GM18907 (cell line): ENCODE data around the gene KIAA1191.

Experiments used
- ATAC-seq: cut with Tn5 transposase; IDR thresholded peaks from one replicate; pipeline ENCODE4 v1.9.1; 2021; ENCODE audit warnings: mild to moderate bottlenecking, moderate library complexity; ENCODE audit not compliant: unreplicated experiment

The KIAA1191 gene

GRCh38 chr5:176389135-176390123 lies 27.9 kb upstream of the KIAA1191 start:
- ATAC-seq = peak; percentile 33

GRCh38 chr5:176388444-176389134 lies 27.0 kb upstream of the KIAA1191 start, which contains the start of the genes HIGD2A and NOP16:
TSS of gene HIGD2A (plus strand) at chr5:176388751. CDS start at chr5:176388820, 69 bp downstream.
TSS of gene NOP16 (minus strand) at chr5:176388598. CDS start at chr5:176388539, 59 bp downstream.
- ATAC-seq = peak; percentile 92

- no peak for ATAC-seq
These were observed 26.5 kb upstream of the KIAA1191 start for GRCh38 chr5:176388003-176388443.

- no peak for ATAC-seq
These were observed 25.9 kb upstream of the KIAA1191 start for GRCh38 chr5:176387384-176387925.

GRCh38 chr5:176386491-176386890 lies 24.9 kb upstream of the KIAA1191 start:
- ATAC-seq = no peak

- ATAC-seq = no peak
These were observed 23.4 kb upstream of the KIAA1191 start for GRCh38 chr5:176384991-176385390.

GRCh38 chr5:176384366-176384930 lies 22.9 kb upstream of the KIAA1191 start:
- no peak for ATAC-seq

- ATAC-seq = no peak
These were observed 22.4 kb upstream of the KIAA1191 start for GRCh38 chr5:176383961-176384360.

- no peak for ATAC-seq
These were observed 21.8 kb upstream of the KIAA1191 start for GRCh38 chr5:176383248-176383905.

- ATAC-seq = no peak
These were observed 21.2 kb upstream of the KIAA1191 start for GRCh38 chr5:176382721-176383120.

GRCh38 chr5:176381979-176382378 lies 20.4 kb upstream of the KIAA1191 start:
- no peak for ATAC-seq

GRCh38 chr5:176381423-176381822 lies 19.9 kb upstream of the KIAA1191 start:
- no peak for ATAC-seq

- no peak for ATAC-seq
These were observed 18.3 kb upstream of the KIAA1191 start for GRCh38 chr5:176379881-176380280.

GRCh38 chr5:176373100-176373818 lies 11.7 kb upstream of the KIAA1191 start:
- ATAC-seq = no peak

- ATAC-seq = no peak
These were observed 10.3 kb upstream of the KIAA1191 start for GRCh38 chr5:176371621-176372539.

GRCh38 chr5:176369934-176370711 lies 8.6 kb upstream of the KIAA1191 start:
- no peak for ATAC-seq

- ATAC-seq = no peak
These were observed 7.2 kb upstream of the KIAA1191 start for GRCh38 chr5:176368726-176369125.
